HG03442 (cell line): ENCODE measurements around the gene OXER1.

ENCODE experiments used
- ATAC-seq: cut with Tn5 transposase; IDR thresholded peaks from one replicate; pipeline ENCODE4 v1.9.1; 2021; ENCODE audit warnings: mild to moderate bottlenecking, moderate library complexity; ENCODE audit not compliant: unreplicated experiment

The OXER1 gene

DNA sequence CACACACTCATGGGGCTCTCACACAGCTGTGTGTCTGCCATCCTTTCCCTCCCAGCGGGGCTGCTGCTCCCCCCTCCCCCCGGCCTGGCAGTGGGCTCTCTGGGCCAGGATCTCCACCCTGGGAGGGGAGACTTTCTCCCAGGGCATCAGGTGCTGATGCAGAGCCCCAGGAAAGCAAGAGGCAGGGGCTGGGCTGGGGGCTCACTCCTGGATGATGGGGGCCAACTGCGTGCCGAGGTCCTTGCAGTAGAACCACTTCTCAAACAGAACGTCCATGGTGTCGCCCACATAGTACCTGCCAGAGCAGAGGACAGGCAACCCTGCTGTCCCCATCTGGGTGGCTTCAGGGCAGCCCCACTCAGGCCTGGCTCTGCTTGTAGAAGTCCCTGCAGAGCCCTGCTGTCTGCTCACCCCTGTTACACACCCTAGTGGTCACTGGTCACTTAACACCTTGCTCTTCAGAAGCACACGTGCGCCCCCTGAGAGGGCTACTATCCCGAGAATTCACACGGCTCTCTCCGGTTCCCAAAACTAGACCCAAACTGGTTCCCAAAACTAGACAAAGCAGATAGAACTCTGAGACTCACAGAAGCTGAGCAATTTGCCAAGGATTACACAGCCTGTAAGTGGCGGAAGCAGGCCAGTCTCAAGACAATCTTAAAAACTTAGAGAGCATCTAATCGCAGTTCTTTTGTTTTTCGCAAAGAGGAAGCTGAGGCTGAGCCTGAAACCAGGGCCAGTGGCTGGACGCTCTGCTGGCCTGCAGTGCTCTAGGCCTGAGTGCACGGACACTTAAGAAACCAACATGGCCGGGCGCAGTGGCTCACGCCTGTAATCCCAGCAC, 6.6 kb upstream of the OXER1 start:
- peak; percentile 57 for ATAC-seq

DNA sequence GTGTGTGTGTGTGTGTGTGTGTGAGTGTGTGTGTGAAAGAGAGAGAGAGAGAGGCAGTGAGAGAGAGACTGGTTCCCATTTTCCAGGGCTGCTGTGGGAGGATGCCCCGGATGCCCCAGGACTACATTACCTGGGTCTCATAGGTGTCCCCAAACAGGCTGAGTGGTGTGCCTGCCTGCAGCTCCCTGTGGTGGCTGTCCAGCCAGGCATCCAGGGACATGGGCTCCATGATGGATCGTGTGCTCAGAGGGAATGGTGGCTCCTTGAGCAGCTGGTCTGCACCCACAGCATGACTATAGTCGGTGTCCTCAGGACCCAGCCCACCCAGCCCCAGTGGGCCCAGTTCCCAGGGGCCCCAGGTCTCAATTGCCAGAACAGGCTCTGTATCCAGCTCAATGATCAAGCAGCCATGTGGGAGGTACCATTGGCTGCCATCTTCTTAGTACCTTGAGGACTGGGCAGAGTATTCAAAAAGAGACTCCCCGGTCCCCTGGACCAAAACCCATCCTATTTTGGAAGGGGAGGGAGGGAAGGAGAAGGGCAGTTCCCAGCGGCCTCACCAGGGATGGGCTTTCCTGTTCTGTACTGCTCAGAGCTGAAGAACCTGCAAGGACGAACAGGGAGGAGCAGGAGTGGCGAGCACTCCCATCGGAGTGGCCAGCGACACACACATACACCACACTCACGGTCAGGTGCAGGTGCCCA, 5.8 kb upstream of the OXER1 start:
- ATAC-seq, result no peak

DNA sequence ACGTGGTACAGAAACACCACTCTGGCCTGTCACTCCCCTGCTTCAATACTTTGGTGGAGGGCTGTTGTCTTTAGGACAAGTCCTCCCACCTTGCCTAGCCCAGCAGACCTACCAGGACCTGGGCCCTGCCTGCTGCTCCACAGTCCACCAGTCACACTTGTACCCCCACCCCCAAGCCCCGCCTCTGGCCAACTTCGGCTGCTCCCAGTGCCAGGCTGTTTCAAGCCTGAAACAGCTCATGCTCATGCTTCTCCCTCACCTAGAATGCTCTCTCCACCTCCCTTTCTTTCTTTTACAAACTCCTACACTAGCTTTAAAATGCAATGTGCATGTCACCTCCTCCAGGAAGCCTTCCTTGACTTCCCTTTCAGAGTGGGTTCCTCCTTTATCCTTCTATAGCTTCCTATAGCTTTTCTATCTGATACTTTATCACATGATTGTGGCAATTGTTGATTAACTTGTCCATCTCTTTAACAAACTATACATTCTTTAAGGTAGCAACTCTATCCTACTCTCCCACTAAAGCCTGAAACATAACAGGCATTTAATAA, 4.8 kb upstream of the OXER1 start:
- ATAC-seq, result no peak

DNA sequence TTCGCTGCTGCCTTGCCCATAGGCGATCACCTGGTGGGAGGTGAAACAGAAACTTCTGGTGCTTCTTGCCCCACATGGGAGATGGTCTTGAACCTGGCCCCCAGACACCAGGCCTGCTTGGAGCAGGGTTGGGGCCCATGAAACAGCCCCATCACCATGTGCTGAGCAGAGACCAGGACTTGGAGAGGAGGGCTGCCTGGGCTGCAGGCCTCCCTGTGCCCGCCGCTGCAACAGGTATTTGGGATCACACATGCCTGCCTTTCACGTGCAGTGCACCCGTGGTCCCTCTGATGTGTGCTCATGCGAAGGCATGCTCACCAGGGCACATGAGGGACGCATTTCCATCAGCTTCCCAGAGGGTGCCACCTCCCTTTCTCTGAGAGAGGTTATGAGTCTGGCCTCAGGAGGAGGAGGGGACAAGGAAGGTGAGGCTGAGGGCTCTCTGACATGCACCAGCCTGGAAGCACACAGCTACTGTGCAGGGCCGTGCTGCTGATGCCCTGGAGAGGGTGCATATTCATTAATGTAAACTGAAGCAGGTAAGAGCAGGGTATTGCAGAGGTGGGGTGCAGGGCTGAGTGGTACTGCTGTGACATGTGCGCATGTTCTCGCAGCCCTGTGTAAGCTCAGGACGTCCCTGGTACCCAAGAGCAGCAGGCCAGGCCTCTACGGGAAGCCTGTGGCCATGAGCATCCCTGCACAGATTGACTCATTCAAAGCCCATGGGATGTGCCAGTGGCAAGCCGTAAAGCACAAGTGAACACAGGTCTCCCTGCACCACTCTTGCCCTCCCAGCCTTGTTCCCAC, 4.2 kb upstream of the OXER1 start:
- ATAC-seq, result no peak

DNA sequence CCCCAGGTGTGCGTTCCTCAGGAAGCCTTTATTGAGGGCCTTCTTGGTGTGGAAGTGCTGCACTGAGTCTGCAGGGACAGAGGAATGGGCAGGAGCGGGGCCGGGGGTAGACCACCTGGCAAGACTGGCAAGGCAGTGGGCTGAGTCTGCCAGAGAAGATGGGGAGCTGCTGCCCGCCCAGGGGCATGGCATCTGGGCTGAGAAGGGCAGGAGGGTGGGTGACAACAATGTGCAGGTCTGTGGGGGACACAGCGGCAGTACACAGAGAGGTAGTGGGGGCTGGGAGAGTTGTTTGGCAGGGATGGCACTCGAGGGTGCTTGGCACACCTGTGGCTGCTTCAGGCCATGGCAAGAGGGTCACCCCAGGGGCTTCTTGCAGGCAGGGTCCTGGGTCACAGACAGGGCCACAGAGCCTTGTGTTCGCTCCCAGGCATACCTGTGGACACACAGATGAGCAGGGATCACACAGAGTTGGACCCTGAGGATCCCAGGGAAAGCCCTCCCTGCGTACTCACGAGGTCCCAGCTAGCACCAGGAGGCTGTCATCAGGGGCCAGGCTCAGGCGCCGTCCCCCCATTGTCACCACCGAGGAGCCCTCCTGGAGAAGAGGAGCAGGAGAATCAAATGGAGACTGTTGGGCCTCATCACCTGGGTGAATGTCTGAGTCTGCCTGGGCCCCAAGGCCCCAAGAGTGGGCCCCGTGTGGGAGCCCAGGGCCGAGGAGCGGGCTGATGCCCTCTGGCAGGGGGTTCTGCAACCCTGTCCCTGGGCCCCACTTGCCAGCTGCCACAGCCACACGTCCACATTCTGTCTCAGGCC, 3.4 kb upstream of the OXER1 start:
- no peak for ATAC-seq

DNA sequence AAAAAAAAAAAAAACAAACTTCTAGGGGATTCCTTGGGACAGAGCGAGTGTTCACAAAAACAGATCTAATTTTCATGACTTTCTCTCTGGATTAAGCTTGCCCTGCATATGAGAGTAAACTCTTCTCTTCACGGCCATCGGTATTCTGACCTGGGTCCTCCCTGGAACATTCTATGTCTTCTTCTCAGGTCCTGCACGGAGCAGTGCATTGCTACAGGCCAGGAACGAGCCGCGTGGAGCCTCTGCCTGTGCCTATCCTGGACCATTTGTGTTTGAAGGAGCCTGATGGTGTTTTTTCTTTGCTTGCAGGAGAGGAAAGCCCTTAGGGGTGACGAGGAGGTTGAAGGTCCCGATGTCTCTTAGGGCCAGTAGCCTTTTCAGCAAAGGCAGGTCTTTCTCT, 1.8 kb upstream of the OXER1 start:
- ATAC-seq, result no peak

DNA sequence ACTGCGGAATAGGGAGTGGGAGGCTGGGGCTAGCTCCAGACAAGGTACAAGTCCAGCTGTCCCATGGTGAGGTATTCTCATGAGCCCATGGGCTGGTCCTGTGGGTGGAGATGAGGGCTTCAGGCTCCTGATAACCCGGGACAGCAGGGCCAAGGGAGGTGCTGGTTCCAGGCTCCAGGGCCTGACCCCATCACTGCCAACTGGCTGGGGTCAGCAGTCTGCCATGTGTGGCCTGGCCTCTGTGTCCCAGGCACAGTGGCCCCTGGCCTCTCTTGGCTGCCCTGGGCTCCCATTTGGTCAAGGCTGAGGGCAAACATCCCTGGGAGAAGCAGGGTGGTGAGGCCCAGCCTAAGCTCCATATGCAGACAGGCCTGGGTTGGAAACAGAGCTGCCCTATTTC, 966 bp upstream of the OXER1 start:
- ATAC-seq, result no peak

DNA sequence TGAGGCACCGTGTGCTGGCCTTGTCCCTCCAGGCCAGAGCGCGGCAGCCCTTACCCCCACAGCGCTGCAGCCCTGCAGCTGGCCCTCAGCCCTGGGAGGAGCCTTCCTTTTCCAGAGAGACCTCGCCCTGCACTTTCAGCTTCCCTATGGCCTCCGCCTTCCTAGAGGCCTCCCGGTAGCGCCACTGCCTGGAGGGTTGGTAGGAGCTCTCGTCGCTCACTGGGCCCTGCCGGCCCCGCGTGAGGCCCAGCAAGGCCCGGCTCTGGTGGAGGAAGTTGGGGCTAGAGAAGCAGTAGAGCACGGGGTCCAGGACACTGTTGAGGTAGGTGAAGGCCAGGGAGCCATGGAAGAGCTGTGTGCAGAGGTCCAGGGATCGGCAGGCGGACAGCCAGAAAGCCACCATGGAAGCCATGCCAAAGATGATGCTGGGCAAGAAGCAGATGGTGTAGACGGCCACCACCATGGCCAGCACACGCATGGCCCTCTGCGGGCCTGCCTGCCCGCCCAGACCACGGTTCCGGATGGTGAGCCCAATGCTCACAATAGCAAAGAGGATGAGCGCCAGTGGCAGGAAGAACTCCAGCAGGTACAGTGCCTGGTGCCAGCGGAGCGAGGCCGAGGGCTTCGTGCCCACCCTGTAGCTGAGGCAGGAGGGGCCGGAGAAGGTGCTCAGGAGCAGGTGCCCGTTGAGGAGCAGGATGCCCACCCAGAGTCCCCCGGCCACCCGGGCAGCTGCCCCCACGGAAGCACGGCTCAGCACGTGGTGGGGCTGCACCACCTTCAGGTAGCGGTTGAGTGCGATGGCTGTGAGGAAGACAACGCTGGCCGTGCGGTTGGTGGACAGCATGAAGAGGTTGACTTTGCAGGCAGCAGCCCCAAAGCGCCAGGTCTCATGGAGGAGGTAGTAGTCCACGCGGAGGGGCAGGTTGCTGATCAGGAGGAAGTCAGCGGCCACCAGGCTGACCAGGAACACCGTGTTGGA, 821 bp downstream of the OXER1 start:
- ATAC-seq, result no peak

DNA sequence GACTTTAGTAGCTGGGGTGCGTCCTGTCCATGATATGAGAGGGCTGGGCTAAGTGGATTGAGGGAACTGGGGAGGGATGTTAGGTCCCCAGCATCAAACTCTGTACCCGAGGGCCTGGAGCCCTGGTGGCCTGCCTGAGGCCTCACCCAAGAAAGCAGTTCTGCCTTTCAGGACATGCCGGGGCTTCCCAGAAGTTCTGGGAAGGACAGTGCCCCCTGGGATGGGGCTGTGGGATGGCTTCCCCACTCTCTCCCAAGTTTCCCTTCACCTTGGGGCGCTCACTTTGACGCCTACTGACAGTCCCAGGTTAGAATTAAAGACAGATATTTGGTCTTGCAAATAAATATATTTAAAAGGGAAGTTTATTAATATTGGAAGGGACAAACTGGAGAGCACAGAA, 1.8 kb downstream of the OXER1 start:
- ATAC-seq, result no peak

DNA sequence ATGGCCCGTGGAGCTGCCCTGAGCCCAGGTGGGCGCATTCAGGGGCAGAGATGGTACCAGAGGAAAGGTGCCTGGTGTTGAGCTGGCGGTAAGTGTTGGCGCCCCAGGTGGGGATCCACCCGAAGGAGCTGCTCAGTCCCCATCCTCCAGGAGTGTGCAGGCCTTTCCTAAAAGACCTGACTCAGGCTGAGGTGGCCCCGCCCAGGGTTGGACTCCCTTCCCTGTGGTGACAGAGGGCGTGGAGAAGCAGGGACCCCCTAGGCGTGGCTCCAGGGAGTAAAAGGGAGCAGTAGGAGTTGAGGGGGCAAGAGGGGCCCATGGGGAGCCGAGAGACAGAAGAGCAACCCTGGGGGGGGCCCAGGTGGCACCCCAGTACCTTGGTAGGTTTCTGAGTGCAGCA, 2.4 kb downstream of the OXER1 start:
- no peak for ATAC-seq

DNA sequence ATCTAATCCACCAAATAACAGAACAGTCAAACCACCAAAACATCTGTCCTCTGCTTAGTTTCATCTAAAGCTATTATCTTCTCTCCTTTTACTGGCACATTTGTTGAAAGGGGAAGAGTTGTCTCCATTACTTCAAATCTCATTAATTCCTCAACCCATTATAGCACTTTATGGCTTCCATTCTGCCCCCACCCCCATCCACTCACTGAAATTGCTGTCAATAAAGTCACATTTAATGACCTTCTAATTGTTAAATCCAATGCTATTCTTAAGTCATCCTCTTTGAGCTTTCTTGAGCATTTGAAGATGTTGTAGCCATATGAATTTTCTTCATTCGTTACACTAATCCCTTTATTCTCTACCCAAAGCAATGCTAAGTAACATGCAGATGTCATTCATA, 5.2 kb downstream of the OXER1 start:
- no peak for ATAC-seq

DNA sequence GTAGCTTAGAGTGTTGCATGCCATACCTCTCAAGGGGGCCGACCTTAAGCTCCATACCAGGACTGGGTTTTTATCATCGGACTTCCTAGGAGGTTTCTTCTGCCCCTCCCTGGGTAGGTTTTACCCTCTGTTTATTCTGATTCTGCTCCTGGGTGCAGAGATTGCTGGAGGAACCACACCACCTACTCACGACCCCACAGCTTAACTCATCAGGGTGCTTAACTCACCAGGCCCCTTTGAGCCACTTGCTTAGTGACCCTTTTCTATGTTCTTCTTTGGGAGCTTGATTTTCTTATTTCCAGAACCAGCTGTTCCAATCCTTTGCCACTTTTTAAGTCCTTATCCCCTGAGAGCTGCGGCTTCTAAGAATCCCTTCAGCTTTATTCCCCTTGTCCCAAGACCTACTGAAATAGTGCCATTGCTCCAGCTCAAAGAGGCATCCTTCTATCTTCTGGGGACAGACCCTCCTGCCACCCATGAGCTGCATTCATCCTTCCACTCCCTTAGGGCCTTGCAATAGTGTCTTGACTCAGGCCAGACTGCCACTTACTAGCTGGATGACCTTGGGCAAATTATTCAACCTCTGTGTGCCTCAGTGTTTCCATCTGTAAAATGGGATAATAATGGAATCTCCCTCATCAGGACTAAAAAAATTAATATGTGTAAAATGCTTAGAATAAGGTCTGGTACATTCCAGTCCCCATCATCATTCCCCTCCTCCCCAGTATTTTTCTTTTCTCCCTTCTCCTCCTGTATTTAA, 5.8 kb downstream of the OXER1 start:
- ATAC-seq, result no peak

DNA sequence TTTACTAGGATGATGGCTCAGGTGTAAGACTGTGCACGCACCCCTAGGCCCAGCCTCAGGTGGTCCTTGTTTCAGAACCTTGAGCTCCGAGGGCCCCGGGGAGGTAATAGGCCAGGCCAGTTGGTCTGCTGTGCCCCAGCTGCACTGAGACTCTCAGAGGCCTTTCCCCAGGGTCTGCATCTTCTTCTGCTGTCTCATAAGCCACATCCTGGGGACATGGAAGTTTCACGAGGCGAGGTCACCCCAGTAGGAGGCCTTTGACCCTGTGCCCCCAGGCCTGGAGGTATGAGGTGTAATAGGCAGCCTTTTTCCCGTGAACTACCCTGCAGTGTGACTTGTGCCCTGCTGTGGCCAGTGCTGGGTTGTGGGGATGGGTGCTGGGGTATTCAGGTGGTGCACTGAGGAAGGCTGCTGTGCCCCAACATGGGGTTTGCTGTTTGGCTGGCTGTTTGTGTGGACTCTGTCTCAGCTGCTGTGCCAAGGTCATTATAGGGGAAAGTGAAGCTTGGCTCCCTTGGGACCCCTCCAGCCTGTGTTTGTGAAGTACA, 6.9 kb downstream of the OXER1 start:
- no peak for ATAC-seq

DNA sequence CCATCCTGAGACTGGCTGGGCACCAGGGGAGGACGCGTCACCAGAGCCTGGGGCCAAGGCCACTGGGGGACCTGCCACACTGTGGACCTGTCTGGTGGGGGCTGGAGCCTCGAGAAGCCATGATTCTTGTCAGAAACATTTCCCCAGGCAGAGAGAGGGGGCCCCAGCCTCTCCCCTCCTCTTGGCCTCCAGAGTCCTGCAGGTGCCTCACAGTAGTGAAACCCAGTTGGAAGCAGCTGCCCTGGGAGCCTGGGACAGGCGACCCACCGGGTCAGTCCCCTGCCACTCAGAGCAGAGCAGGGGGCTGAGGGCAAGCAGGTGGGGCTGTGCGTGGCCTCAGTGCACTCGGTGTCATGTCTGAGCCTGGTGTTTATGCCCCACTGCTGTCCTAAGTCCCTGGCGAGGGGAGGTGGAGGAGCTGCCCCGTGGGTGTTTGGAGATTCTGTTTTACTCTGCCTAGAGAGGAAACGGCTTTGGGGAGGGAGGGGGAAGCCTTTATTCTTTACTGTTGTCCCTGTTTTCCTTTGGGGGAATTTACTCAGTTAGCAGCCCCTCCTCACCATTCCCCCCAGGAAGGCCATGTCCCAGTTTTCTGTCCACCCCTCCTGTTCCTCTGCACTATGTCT, 7.7 kb downstream of the OXER1 start:
- ATAC-seq, result no peak

DNA sequence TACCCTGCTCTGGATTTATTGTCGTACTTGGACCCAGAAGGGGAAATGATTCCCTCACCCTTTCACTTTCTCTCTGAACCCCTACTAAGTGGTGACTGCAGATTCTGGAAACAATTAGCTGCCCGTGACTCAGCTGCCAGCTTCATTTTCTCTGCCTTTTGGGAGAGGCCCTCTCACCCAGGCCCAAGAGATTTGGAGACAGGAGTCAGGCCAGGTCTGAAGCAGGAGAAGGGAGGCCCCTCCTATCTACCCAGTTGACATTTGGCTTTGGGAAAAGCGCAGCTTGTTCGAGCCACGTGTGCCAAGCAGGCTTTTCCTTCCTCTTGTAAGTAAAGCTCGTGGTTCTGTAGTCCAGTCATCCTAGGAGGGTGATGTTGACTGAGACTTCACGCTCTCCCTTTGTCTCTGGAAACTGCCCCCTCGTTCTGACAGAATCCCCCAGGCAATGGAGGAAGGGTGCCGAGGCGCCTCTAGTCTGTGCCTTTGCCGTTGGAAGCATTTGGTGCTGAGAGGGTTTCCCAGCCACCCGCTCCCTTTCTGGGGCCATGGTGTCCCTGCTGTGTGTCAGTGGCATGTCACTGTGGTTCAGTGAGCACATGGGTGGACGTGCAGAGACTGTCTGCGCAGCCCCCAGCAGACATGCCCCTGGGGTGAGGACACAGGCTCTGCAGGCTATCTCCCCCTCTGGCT, 8.6 kb downstream of the OXER1 start:
- ATAC-seq, result no peak

DNA sequence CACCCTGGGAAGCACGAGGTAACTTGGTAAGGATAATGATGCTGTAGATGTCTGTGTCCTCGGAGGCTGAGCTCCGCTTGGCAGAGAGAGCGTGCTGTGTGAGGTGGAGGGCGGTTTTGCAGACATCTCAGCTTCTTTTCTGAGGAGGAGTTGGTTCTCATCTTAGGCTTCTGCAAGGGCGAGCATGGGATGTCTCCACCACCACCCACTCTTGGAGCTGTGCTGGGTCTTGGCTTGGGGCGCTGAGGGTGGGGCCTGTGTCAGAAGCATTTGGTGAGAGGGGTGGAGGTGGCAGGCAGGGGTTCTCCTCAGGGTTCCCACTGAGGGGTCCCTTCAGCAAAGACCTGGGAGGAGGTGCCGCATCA, 9.2 kb downstream of the OXER1 start:
- ATAC-seq, result no peak

DNA sequence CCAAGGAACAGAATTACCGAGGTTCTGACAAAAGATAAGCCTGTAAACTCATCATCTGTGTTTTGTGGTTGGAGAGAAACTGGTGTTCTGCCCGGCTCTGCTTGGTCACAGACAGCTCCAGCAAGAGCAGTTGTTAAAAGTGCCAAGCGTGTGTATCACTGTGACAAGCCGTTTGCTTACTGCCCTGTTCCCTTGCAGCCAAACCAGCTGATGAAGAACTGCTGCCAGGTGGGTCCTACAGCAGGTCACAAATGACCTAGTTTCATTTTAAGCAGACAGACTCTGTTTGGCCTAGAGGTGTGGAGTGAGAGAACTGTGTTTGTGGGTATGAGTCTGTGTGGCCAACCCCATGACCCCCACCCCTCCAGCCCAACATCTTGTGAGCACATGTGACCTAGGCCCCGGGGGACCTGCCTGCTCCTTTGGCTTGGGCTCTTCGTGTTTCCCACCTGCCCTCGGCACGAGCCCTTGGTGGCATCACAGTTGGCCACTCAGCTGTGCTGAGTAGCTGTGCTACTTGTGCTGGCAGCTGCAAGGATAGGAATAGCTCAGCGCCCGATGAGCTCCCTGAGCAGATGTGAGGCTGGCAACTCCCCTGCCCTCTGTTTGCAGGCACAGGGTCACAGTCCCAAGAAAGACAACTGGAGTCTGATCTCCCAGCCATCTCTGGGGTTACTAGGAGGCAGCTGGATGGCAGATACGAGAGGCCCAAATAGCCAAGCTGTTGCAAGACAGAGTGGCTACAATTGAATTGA, 9.7 kb downstream of the OXER1 start:
- ATAC-seq, result peak; percentile 61
